Measurements from ENCODE around the gene SVOPL.

GRCh38 chr7:138579136-138579535 lies 122.0 kb downstream of the SVOPL start:
- TF ChIP-seq GATA2 (IDR thresholded peaks at IDR 0.05; ENCODE audit: insufficient read depth, insufficient read length, low read depth, low read length) (no peak), CTCF (IDR thresholded peaks at IDR 0.05; ENCODE audit: extremely low read depth in 1 of 2, insufficient read depth in 1 of 2, low read depth in 1 of 2, low read length in 2 of 2) (no peak)
